Liver (tissue), 9 donors: ENCODE results near the gene CS. TPM values are rescaled to one million over a fixed set of nuclear protein-coding genes. Genes with fewer than 3 reads are reported as not detected.

ENCODE experiments used
- DNase-seq: peaks from one replicate; pipeline ENCODE4 v3.0.0-alpha.2; 2017; ENCODE audit warnings: low spot score
- H3K27ac ChIP-seq, 2 donors: one replicate each; pipeline ENCODE4 v1.7.0; 2013; ENCODE audit warnings: inconsistent platforms in 2 of 2, low read length in 2 of 2, control low read depth in 1 of 2, low read depth in 1 of 2, mild to moderate bottlenecking in 1 of 2
- H3K27me3 ChIP-seq, 4 donors: one replicate each; pipeline versions ENCODE4 v1.6.1 to v1.7.0; 2013; ENCODE audit warnings: low read length in 3 of 4, inconsistent platforms in 1 of 4, mild to moderate bottlenecking in 1 of 4, moderate library complexity in 1 of 4; ENCODE audit not compliant: control insufficient read depth in 4 of 4, insufficient read depth in 4 of 4
- H3K36me3 ChIP-seq, 4 donors: one replicate each; pipeline versions ENCODE4 v1.6.1 to v1.7.0; 2013; ENCODE audit warnings: low read length in 3 of 4, mild to moderate bottlenecking in 3 of 4, low read depth in 1 of 4, moderate library complexity in 1 of 4; ENCODE audit not compliant: control insufficient read depth in 4 of 4, insufficient read depth in 3 of 4
- H3K4me1 ChIP-seq, 4 donors: one replicate each; pipeline versions ENCODE4 v1.6.1 to v1.7.0; 2013; ENCODE audit warnings: low read length in 3 of 4, mild to moderate bottlenecking in 3 of 4, moderate library complexity in 1 of 4; ENCODE audit not compliant: control insufficient read depth in 4 of 4, insufficient read depth in 4 of 4
- H3K4me3 ChIP-seq, 3 donors: one replicate each; pipeline versions ENCODE4 v1.6.1 to v1.7.0; 2013; ENCODE audit warnings: low read length in 3 of 3, control low read depth in 1 of 3, low read depth in 1 of 3, mild to moderate bottlenecking in 1 of 3
- H3K9ac ChIP-seq, 2 donors: one replicate each; pipeline ENCODE4 v1.7.0; 2013; ENCODE audit warnings: low read length in 2 of 2, mild to moderate bottlenecking in 2 of 2, moderate library complexity in 2 of 2, control low read depth in 1 of 2, low read depth in 1 of 2
- H3K9me3 ChIP-seq, 4 donors: one replicate each; pipeline versions ENCODE4 v1.6.1 to v1.7.0; 2013; ENCODE audit warnings: low read length in 3 of 4; ENCODE audit not compliant: control insufficient read depth in 4 of 4
- EGR1 ChIP-seq, 2 donors: IDR thresholded peaks; 2 replicates each; pipeline ENCODE4 v1.6.1; 2016 to 2018; ENCODE audit warnings: antibody characterized with exemption in 2 of 2, low read depth in 2 of 2
- FOXA1 ChIP-seq: IDR thresholded peaks from 2 replicates; pipeline ENCODE4 v1.6.1; 2016; ENCODE audit warnings: antibody characterized with exemption
- FOXA2 ChIP-seq: IDR thresholded peaks from 2 replicates; pipeline ENCODE4 v1.6.1; 2016; ENCODE audit warnings: antibody characterized with exemption
- GABPA ChIP-seq, 2 donors: IDR thresholded peaks in 1 of 2; conservative IDR thresholded peaks in 1 of 2; 2 replicates each; pipeline ENCODE4 v1.6.1; 2016; ENCODE audit warnings: antibody characterized with exemption in 2 of 2, mild to moderate bottlenecking in 1 of 2, moderate library complexity in 1 of 2
- HNF4A ChIP-seq, 2 donors: conservative IDR thresholded peaks; 2 replicates each; pipeline ENCODE4 v1.6.1; 2016; ENCODE audit warnings: antibody characterized with exemption in 2 of 2, mild to moderate bottlenecking in 2 of 2
- HNF4G ChIP-seq: IDR thresholded peaks from 2 replicates; pipeline ENCODE4 v1.6.1; 2016; ENCODE audit warnings: antibody characterized with exemption
- JUND ChIP-seq, 2 donors: IDR thresholded peaks; 2 replicates each; pipeline ENCODE4 v1.6.1; 2016; ENCODE audit warnings: antibody characterized with exemption in 2 of 2
- NR2F2 ChIP-seq: IDR thresholded peaks from 2 replicates; pipeline ENCODE4 v1.6.1; 2016; ENCODE audit warnings: antibody characterized with exemption
- RAD21 ChIP-seq, 2 donors: IDR thresholded peaks; 2 replicates each; pipeline ENCODE4 v1.6.1; 2016; ENCODE audit warnings: antibody characterized with exemption in 2 of 2, mild to moderate bottlenecking in 2 of 2
- RXRA ChIP-seq, 2 donors: IDR thresholded peaks; 2 replicates each; pipeline ENCODE4 v1.6.1; 2017 to 2018; ENCODE audit warnings: antibody characterized with exemption in 2 of 2, mild to moderate bottlenecking in 1 of 2
- SP1 ChIP-seq: IDR thresholded peaks from 2 replicates; pipeline ENCODE4 v1.6.1; 2018; ENCODE audit warnings: antibody characterized with exemption, mild to moderate bottlenecking
- TAF1 ChIP-seq: conservative IDR thresholded peaks from 2 replicates; pipeline ENCODE4 v1.6.1; 2016; ENCODE audit warnings: antibody characterized with exemption, mild to moderate bottlenecking
- YY1 ChIP-seq: IDR thresholded peaks from 2 replicates; pipeline ENCODE4 v1.6.1; 2016; ENCODE audit warnings: antibody characterized with exemption, mild to moderate bottlenecking
- WGBS: extraction: QIAGEN DNeasy Blood & Tissue Kit; methylation state at CpG from one replicate; pipeline ENCODE4 v1.1.7; 2013; 5-methylcytosine and 5-hydroxymethylcytosine counted together
- polyA plus RNA-seq, 2 donors: library from polyadenylated mRNA; stranded (reverse) in 1 of 2; unstranded in 1 of 2; fragments of 200-250 nt in 1 of 2; fragments of >200 nt in 1 of 2; fragmentation: Nextera tagmentation in 1 of 2; extraction: Ambion mirVana in 1 of 2; gene quantifications; one replicate each; pipeline versions ENCODE4 v1.2.1 to v1.2.3, GENCODE V29; 2013 to 2015
- total RNA-seq, 2 donors: library from RNA; depleted of rRNA; stranded (reverse); fragments of >200 nt; gene quantifications; one replicate each; pipeline ENCODE4 v1.2.3, GENCODE V29; 2014
- TF ChIP-seq, protein P1 (sequence below): IDR thresholded peaks from 2 replicates; pipeline ENCODE4 v1.6.1; 2016; ENCODE audit warnings: antibody characterized with exemption
- TF ChIP-seq, protein P2 (sequence below): IDR thresholded peaks from 2 replicates; pipeline ENCODE4 v1.6.1; 2016; ENCODE audit warnings: antibody characterized with exemption
- TF ChIP-seq, protein P3 (sequence below): IDR thresholded peaks from 2 replicates; pipeline ENCODE4 v1.6.1; 2016; ENCODE audit warnings: antibody characterized with exemption
- TF ChIP-seq, protein P4 (sequence below): fragments of 150-350 bp; IDR thresholded peaks from 2 replicates; pipeline ENCODE4 v1.5.1; 2017; ENCODE audit warnings: improper control_type of control experiment, low read depth, low read length; ENCODE audit not compliant: missing input control
- TF ChIP-seq, protein P5 (sequence below): IDR thresholded peaks from 2 replicates; pipeline ENCODE4 v1.6.1; 2016; ENCODE audit warnings: antibody characterized with exemption, mild to moderate bottlenecking
- donor health status: healthy.
- donor health status: healthy.
- donor health status: healthy.
- donor health status: healthy.
- donor health status: healthy.

The CS gene
- total and polyA plus RNA-seq, 4 donors: 33.8 to 79.9 (median 47.5) TPM

DNA sequence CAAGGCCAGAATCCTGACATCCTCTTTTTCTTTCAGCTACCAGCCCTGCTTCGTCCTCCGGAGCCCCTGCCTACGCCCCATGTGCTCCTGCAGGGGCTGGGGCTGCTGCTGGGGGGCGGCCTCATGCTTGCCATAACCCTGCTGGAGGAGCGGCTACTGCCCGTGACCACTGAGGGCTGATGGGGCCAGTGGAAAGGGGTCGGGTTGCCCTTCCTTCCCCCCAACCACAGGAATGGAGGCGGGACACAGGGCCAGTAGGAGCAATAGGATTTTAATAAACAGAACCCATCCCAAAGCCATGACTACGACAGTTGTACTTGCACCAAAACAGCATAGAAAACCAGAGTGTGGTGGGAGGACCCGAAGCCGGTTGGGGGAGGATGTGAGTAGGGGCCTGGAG is 62.6 kb downstream of the CS start:
- Histone ChIP-seq H3K4me3 (no peak overlapping the region), H3K9ac (no peak overlapping the region), H3K27ac (no peak overlapping the region), H3K4me1 (peaks cover 0 to 12% (median 7%) of the 10 kb centered on the region in 4 donors), H3K27me3 (no peaks in the 10 kb centered on the region), H3K36me3 (peaks cover 0 to 41% (median 12%) of the 10 kb centered on the region in 4 donors), H3K9me3 (no peaks in the 10 kb centered on the region)
- no peak for TF ChIP-seq FOXA1
- TF ChIP-seq SP1: no peak
- TF ChIP-seq, protein P1, sequence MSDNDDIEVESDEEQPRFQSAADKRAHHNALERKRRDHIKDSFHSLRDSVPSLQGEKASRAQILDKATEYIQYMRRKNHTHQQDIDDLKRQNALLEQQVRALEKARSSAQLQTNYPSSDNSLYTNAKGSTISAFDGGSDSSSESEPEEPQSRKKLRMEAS: no peak
- TF ChIP-seq, protein P2, sequence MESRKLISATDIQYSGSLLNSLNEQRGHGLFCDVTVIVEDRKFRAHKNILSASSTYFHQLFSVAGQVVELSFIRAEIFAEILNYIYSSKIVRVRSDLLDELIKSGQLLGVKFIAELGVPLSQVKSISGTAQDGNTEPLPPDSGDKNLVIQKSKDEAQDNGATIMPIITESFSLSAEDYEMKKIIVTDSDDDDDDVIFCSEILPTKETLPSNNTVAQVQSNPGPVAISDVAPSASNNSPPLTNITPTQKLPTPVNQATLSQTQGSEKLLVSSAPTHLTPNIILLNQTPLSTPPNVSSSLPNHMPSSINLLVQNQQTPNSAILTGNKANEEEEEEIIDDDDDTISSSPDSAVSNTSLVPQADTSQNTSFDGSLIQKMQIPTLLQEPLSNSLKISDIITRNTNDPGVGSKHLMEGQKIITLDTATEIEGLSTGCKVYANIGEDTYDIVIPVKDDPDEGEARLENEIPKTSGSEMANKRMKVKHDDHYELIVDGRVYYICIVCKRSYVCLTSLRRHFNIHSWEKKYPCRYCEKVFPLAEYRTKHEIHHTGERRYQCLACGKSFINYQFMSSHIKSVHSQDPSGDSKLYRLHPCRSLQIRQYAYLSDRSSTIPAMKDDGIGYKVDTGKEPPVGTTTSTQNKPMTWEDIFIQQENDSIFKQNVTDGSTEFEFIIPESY: no peak
- TF ChIP-seq HNF4G: no peak
- TF ChIP-seq, protein P3, sequence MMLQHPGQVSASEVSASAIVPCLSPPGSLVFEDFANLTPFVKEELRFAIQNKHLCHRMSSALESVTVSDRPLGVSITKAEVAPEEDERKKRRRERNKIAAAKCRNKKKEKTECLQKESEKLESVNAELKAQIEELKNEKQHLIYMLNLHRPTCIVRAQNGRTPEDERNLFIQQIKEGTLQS: no peak
- TF ChIP-seq NR2F2: no peak
- TF ChIP-seq TAF1: no peak
- TF ChIP-seq RAD21 (IDR thresholded peaks at IDR 0.05): no peak
- TF ChIP-seq, protein P4, sequence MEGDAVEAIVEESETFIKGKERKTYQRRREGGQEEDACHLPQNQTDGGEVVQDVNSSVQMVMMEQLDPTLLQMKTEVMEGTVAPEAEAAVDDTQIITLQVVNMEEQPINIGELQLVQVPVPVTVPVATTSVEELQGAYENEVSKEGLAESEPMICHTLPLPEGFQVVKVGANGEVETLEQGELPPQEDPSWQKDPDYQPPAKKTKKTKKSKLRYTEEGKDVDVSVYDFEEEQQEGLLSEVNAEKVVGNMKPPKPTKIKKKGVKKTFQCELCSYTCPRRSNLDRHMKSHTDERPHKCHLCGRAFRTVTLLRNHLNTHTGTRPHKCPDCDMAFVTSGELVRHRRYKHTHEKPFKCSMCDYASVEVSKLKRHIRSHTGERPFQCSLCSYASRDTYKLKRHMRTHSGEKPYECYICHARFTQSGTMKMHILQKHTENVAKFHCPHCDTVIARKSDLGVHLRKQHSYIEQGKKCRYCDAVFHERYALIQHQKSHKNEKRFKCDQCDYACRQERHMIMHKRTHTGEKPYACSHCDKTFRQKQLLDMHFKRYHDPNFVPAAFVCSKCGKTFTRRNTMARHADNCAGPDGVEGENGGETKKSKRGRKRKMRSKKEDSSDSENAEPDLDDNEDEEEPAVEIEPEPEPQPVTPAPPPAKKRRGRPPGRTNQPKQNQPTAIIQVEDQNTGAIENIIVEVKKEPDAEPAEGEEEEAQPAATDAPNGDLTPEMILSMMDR: no peak
- WGBS: 86% methylated on average over 11 of the region's 11 CpGs
- no peak for DNase-seq

DNA sequence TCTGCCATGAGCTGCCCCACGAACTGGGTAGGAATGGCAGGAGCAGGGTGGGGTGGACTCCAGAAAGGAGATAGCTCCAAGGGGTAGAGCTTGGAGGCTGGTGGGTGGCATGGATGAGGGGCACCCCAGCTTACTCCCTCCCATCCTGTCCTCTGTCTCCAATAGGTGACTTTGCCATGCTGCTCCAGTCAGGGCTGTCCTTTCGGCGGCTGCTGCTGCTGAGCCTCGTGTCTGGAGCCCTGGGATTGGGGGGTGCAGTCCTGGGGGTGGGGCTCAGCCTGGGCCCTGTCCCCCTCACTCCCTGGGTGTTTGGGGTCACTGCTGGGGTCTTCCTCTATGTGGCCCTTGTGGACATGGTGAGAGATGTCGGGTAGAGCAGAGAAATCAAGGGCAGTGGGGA is 63.1 kb downstream of the CS start:
- 79% methylated on average over 5 of the region's 5 CpGs for WGBS
- no peak for DNase-seq
- H3K9me3 ChIP-seq: no peaks in the 10 kb centered on the region
- TF ChIP-seq, protein P4: no peak
- TF ChIP-seq EGR1 (IDR thresholded peaks at IDR 0.05; ENCODE audit: low read depth in 2 of 2) (no peak), RXRA (IDR thresholded peaks at IDR 0.05) (no peak), SP1 (no peak), HNF4G (no peak), YY1 (no peak), TAF1 (no peak), FOXA2 (no peak), RAD21 (IDR thresholded peaks at IDR 0.05) (no peak), JUND (IDR thresholded peaks at IDR 0.05) (no peak), NR2F2 (no peak), HNF4A (conservative IDR thresholded peaks at IDR 0.05) (no peak), FOXA1 (no peak), GABPA (IDR thresholded peaks at IDR 0.05 in 1 of 2, conservative IDR thresholded peaks at IDR 0.05 in 1 of 2) (no peak)
- TF ChIP-seq, protein P3: no peak
- TF ChIP-seq, protein P2: no peak
- TF ChIP-seq, protein P5, sequence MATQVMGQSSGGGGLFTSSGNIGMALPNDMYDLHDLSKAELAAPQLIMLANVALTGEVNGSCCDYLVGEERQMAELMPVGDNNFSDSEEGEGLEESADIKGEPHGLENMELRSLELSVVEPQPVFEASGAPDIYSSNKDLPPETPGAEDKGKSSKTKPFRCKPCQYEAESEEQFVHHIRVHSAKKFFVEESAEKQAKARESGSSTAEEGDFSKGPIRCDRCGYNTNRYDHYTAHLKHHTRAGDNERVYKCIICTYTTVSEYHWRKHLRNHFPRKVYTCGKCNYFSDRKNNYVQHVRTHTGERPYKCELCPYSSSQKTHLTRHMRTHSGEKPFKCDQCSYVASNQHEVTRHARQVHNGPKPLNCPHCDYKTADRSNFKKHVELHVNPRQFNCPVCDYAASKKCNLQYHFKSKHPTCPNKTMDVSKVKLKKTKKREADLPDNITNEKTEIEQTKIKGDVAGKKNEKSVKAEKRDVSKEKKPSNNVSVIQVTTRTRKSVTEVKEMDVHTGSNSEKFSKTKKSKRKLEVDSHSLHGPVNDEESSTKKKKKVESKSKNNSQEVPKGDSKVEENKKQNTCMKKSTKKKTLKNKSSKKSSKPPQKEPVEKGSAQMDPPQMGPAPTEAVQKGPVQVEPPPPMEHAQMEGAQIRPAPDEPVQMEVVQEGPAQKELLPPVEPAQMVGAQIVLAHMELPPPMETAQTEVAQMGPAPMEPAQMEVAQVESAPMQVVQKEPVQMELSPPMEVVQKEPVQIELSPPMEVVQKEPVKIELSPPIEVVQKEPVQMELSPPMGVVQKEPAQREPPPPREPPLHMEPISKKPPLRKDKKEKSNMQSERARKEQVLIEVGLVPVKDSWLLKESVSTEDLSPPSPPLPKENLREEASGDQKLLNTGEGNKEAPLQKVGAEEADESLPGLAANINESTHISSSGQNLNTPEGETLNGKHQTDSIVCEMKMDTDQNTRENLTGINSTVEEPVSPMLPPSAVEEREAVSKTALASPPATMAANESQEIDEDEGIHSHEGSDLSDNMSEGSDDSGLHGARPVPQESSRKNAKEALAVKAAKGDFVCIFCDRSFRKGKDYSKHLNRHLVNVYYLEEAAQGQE: no peak
- TF ChIP-seq, protein P1: no peak
- H3K36me3 ChIP-seq: peaks cover 0 to 36% (median 11%) of the 10 kb centered on the region in 4 donors
- no peaks in the 10 kb centered on the region for H3K27me3 ChIP-seq
- H3K4me3 ChIP-seq: no peak overlapping the region
- H3K9ac ChIP-seq: no peak overlapping the region
- no peak overlapping the region for H3K27ac ChIP-seq
- H3K4me1 ChIP-seq: peaks cover 0 to 15% (median 10%) of the 10 kb centered on the region in 4 donors
